ENCODE measurements around the gene HDAC5.
A peak's percentile ranks its signal among the peaks of the same experiment; 100 is the strongest.
"Not testable (repeated sequence)": the region's sequence is repeated elsewhere in the genome, so short reads cannot be mapped to it uniquely, and the experiment has no call there.

HDAC5 gene

GRCh38 chr17:44111777-44112176 lies 11.7 kb downstream of the HDAC5 start:
- DNase-seq (ENCODE audit: low read depth in 2 of 3, low spot score in 1 of 3): no peak

GRCh38 chr17:44110823-44111633 lies 12.4 kb downstream of the HDAC5 start:
- peak; percentile 30 to 41 (median 32) for DNase-seq (ENCODE audit: low read depth in 2 of 3, low spot score in 1 of 3)

GRCh38 chr17:44110011-44110686 lies 13.3 kb downstream of the HDAC5 start:
- no peak for DNase-seq (ENCODE audit: low read depth in 2 of 3, low spot score in 1 of 3)

- DNase-seq (ENCODE audit: low read depth in 2 of 3, low spot score in 1 of 3): no peak
These were observed 14.2 kb downstream of the HDAC5 start for GRCh38 chr17:44109312-44109630.

- DNase-seq (ENCODE audit: low read depth in 2 of 3, low spot score in 1 of 3): no peak
These were observed 14.8 kb downstream of the HDAC5 start for GRCh38 chr17:44108440-44109311.

- no peak for DNase-seq (ENCODE audit: low read depth in 2 of 3, low spot score in 1 of 3)
These were observed 16.6 kb downstream of the HDAC5 start for GRCh38 chr17:44106801-44107200.

- no peak for DNase-seq (ENCODE audit: low read depth in 2 of 3, low spot score in 1 of 3)
These were observed 17.5 kb downstream of the HDAC5 start for GRCh38 chr17:44105941-44106340.

- DNase-seq (ENCODE audit: low read depth in 2 of 3, low spot score in 1 of 3): no peak
These were observed 18.0 kb downstream of the HDAC5 start for GRCh38 chr17:44105483-44105882.

GRCh38 chr17:44102849-44103622 lies 20.4 kb downstream of the HDAC5 start:
- DNase-seq (ENCODE audit: low read depth in 2 of 3, low spot score in 1 of 3): no peak

- DNase-seq (ENCODE audit: low read depth in 2 of 3, low spot score in 1 of 3): not testable (repeated sequence)
These were observed 21.6 kb downstream of the HDAC5 start for GRCh38 chr17:44101858-44102257.

GRCh38 chr17:44097110-44097958 lies 26.1 kb downstream of the HDAC5 start:
- DNase-seq (ENCODE audit: low read depth in 2 of 3, low spot score in 1 of 3): no peak

- DNase-seq (ENCODE audit: low read depth in 2 of 3, low spot score in 1 of 3): no peak
These were observed 27.6 kb downstream of the HDAC5 start for GRCh38 chr17:44095647-44096496.

GRCh38 chr17:44095388-44095646 lies 28.1 kb downstream of the HDAC5 start:
- no peak for DNase-seq (ENCODE audit: low read depth in 2 of 3, low spot score in 1 of 3)

GRCh38 chr17:44094701-44095387 lies 28.6 kb downstream of the HDAC5 start:
- no peak for DNase-seq (ENCODE audit: low read depth in 2 of 3, low spot score in 1 of 3)

- DNase-seq (ENCODE audit: low read depth in 2 of 3, low spot score in 1 of 3): no peak
These were observed 30.1 kb downstream of the HDAC5 start for GRCh38 chr17:44093231-44093900.

GRCh38 chr17:44092051-44092450 lies 31.4 kb downstream of the HDAC5 start:
- no peak for DNase-seq (ENCODE audit: low read depth in 2 of 3, low spot score in 1 of 3)

GRCh38 chr17:44091200-44091997 lies 32.0 kb downstream of the HDAC5 start:
- no peak for DNase-seq (ENCODE audit: low read depth in 2 of 3, low spot score in 1 of 3)

Measured in stimulated activated CD4-positive, alpha-beta T cell treated with anti-CD3 and anti-CD28 coated beads, Interleukin-12 subunit alpha, Interleukin-12 subunit beta, amount 100 ng/mL, for 48 hours (primary cell).